ENCODE measurements around the gene SHOX. TPM values are rescaled to one million over a fixed set of nuclear protein-coding genes. Genes with fewer than 3 reads are reported as not detected.

Gene SHOX
- total and polyA plus RNA-seq, 10 of the 15 experiments (the other 5 are each of a cell fraction or from before 2014, with no cell fraction given), result 0.42 TPM; not detected in 9

- no peak overlapping the region for H3K4me2 ChIP-seq (ENCODE audit: control insufficient read depth, insufficient read depth)
- intact Hi-C loops (cut with micrococcal nuclease; ENCODE audit: unreplicated experiment) (no loop called here), in situ Hi-C loops (cut with MboI) (no loop called here)
- H3K9me3 ChIP-seq (replicated peaks; ENCODE audit: control insufficient read depth, insufficient read depth, low read length), result no peaks in the 10 kb centered on the region; the same call in 2 of the 3 replicates
- DNase-seq (ENCODE audit: low read depth, low spot score) (no peak), ATAC-seq (no peak), FAIRE-seq (no peak)
- H3K27ac ChIP-seq (ENCODE audit: control insufficient read depth, insufficient read depth), result no peak overlapping the region
- H3K27me3 ChIP-seq (replicated peaks in 1 of 2; ENCODE audit: control insufficient read depth in 2 of 2, insufficient read depth in 2 of 2, low read length in 1 of 2), result no peaks in the 10 kb centered on the region
- no peaks in the 10 kb centered on the region for H3K79me2 ChIP-seq (ENCODE audit: control insufficient read depth, insufficient read depth, low read length)
- H3K4me3 ChIP-seq, result no peak overlapping the region
- H3K9ac ChIP-seq (ENCODE audit: control insufficient read depth, insufficient read depth, low read length), result no peak overlapping the region
- H4K20me1 ChIP-seq (ENCODE audit: control insufficient read depth, insufficient read depth), result no peaks in the 10 kb centered on the region
- ChIA-PET SMC1A (ENCODE audit: uncharacterized antibody, unreplicated experiment) (no interaction called here), RAD21 (ENCODE audit: unreplicated experiment) (no interaction called here), CTCF (no interaction called here), POLR2A (no interaction called here)
- H3K4me1 ChIP-seq (ENCODE audit: control insufficient read depth, insufficient read depth, low read length), result no peaks in the 10 kb centered on the region
- WGBS (ENCODE audit: insufficient coverage, insufficient replicate concordance, low lambda C conversion rate, missing lambda C conversion rate), result 35% methylated on average over 7 of the region's 11 CpGs
- no peak overlapping the region for H2AFZ ChIP-seq (ENCODE audit: control insufficient read depth, low read depth, low read length)
- H3K36me3 ChIP-seq (ENCODE audit: control insufficient read depth in 2 of 2, insufficient read depth in 2 of 2, low read length in 1 of 2), result no peaks in the 10 kb centered on the region
- BruUV-seq (replicated peaks), result no TSS peak
- TF ChIP-seq SREBF1 (IDR thresholded peaks at IDR 0.05; ENCODE audit: low read length) (no peak), KLF5 (IDR thresholded peaks at IDR 0.05; ENCODE audit: partially characterized antibody) (no peak), TBL1XR1 (IDR thresholded peaks at IDR 0.05; ENCODE audit: low read depth, low read length) (no peak), HDGF (IDR thresholded peaks at IDR 0.05) (no peak), MEF2A (IDR thresholded peaks at IDR 0.05; ENCODE audit: insufficient read depth, low read depth, low read length) (no peak), POLR2AphosphoS2 (IDR thresholded peaks at IDR 0.05; ENCODE audit: low read depth, low read length) (no peak), GATAD2B (conservative IDR thresholded peaks at IDR 0.05; ENCODE audit: low read depth) (no peak), E4F1 (IDR thresholded peaks at IDR 0.05; ENCODE audit: borderline replicate concordance, partially characterized antibody) (no peak), CREM (IDR thresholded peaks at IDR 0.05; ENCODE audit: low read depth) (no peak), MTA2 (IDR thresholded peaks at IDR 0.05; ENCODE audit: low read depth) (no peak)
- TF ChIP-seq, protein P1, sequence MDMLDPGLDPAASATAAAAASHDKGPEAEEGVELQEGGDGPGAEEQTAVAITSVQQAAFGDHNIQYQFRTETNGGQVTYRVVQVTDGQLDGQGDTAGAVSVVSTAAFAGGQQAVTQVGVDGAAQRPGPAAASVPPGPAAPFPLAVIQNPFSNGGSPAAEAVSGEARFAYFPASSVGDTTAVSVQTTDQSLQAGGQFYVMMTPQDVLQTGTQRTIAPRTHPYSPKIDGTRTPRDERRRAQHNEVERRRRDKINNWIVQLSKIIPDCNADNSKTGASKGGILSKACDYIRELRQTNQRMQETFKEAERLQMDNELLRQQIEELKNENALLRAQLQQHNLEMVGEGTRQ (IDR thresholded peaks at IDR 0.05; ENCODE audit: borderline replicate concordance, low read depth, low read length), result no peak
- TF ChIP-seq, protein P2, sequence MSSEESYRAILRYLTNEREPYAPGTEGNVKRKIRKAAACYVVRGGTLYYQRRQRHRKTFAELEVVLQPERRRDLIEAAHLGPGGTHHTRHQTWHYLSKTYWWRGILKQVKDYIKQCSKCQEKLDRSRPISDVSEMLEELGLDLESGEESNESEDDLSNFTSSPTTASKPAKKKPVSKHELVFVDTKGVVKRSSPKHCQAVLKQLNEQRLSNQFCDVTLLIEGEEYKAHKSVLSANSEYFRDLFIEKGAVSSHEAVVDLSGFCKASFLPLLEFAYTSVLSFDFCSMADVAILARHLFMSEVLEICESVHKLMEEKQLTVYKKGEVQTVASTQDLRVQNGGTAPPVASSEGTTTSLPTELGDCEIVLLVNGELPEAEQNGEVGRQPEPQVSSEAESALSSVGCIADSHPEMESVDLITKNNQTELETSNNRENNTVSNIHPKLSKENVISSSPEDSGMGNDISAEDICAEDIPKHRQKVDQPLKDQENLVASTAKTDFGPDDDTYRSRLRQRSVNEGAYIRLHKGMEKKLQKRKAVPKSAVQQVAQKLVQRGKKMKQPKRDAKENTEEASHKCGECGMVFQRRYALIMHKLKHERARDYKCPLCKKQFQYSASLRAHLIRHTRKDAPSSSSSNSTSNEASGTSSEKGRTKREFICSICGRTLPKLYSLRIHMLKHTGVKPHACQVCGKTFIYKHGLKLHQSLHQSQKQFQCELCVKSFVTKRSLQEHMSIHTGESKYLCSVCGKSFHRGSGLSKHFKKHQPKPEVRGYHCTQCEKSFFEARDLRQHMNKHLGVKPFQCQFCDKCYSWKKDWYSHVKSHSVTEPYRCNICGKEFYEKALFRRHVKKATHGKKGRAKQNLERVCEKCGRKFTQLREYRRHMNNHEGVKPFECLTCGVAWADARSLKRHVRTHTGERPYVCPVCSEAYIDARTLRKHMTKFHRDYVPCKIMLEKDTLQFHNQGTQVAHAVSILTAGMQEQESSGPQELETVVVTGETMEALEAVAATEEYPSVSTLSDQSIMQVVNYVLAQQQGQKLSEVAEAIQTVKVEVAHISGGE (CRISPR knock-in tag; IDR thresholded peaks at IDR 0.05), result no peak
- TF ChIP-seq, protein P3, sequence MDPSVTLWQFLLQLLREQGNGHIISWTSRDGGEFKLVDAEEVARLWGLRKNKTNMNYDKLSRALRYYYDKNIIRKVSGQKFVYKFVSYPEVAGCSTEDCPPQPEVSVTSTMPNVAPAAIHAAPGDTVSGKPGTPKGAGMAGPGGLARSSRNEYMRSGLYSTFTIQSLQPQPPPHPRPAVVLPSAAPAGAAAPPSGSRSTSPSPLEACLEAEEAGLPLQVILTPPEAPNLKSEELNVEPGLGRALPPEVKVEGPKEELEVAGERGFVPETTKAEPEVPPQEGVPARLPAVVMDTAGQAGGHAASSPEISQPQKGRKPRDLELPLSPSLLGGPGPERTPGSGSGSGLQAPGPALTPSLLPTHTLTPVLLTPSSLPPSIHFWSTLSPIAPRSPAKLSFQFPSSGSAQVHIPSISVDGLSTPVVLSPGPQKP (IDR thresholded peaks at IDR 0.05; ENCODE audit: low read depth, low read length), result no peak
- TF ChIP-seq, protein P4, sequence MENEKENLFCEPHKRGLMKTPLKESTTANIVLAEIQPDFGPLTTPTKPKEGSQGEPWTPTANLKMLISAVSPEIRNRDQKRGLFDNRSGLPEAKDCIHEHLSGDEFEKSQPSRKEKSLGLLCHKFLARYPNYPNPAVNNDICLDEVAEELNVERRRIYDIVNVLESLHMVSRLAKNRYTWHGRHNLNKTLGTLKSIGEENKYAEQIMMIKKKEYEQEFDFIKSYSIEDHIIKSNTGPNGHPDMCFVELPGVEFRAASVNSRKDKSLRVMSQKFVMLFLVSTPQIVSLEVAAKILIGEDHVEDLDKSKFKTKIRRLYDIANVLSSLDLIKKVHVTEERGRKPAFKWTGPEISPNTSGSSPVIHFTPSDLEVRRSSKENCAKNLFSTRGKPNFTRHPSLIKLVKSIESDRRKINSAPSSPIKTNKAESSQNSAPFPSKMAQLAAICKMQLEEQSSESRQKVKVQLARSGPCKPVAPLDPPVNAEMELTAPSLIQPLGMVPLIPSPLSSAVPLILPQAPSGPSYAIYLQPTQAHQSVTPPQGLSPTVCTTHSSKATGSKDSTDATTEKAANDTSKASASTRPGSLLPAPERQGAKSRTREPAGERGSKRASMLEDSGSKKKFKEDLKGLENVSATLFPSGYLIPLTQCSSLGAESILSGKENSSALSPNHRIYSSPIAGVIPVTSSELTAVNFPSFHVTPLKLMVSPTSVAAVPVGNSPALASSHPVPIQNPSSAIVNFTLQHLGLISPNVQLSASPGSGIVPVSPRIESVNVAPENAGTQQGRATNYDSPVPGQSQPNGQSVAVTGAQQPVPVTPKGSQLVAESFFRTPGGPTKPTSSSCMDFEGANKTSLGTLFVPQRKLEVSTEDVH (IDR thresholded peaks at IDR 0.05; ENCODE audit: low read depth, partially characterized antibody), result no peak
These were observed 21.8 kb downstream of the SHOX start for GRCh38 chrX:652341-652741.

Measured in GM12878 (cell line).